Suprapubic skin (tissue), 3 donors: Measurements from ENCODE around the gene PRSS56.

Experiments used
- POLR2AphosphoS5 ChIP-seq, 3 donors: sonication (generic); formaldehyde crosslinking; IDR thresholded peaks; one replicate each; pipeline ENCODE4 v1.6.1; 2017; ENCODE audit warnings: antibody characterized with exemption in 3 of 3
- TF ChIP-seq, protein P1 (sequence below), 2 donors: fragments of 200-600 bp in 1 of 2; fragments of 450-650 bp in 1 of 2; sonication (generic) in 1 of 2; IDR thresholded peaks; one replicate each; pipeline ENCODE4 v1.5.1; 2016 to 2019; ENCODE audit warnings: antibody characterized with exemption in 2 of 2, mild to moderate bottlenecking in 1 of 2, moderate library complexity in 1 of 2

DNA sequence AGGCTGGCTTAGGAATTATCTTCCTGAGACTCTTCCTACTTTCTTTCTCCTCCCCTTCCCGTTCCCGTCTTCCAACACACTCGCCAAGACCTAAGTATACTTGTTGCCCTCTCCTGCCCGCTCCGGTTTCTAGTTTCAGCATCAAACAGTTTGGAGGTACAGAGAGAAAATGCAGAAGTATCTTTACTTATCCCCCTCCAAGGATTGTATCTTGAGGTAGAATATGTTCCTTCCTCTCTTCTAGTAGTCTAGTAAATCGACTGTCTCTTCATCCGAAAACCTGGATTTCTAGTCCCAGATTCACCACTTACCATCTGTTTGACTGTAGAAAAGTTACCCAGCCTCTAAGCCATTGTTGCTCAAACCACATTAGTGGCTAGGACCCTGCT lies 31.1 kb downstream of the PRSS56 start:
- TF ChIP-seq, protein P1, sequence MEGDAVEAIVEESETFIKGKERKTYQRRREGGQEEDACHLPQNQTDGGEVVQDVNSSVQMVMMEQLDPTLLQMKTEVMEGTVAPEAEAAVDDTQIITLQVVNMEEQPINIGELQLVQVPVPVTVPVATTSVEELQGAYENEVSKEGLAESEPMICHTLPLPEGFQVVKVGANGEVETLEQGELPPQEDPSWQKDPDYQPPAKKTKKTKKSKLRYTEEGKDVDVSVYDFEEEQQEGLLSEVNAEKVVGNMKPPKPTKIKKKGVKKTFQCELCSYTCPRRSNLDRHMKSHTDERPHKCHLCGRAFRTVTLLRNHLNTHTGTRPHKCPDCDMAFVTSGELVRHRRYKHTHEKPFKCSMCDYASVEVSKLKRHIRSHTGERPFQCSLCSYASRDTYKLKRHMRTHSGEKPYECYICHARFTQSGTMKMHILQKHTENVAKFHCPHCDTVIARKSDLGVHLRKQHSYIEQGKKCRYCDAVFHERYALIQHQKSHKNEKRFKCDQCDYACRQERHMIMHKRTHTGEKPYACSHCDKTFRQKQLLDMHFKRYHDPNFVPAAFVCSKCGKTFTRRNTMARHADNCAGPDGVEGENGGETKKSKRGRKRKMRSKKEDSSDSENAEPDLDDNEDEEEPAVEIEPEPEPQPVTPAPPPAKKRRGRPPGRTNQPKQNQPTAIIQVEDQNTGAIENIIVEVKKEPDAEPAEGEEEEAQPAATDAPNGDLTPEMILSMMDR (IDR thresholded peaks at IDR 0.05): no peak
- TF ChIP-seq POLR2AphosphoS5 (IDR thresholded peaks at IDR 0.05): no peak
